GDM1 (cell line): ENCODE results near the gene IL1RAP.

Experiments
- DNase-seq: peaks from one replicate; lab custom pipeline; 2025; lab: John Stamatoyannopoulos, UW

IL1RAP gene

GRCh38 chr3:190614226-190615059 lies 100.6 kb downstream of the IL1RAP start:
- DNase-seq: no peak

DNA sequence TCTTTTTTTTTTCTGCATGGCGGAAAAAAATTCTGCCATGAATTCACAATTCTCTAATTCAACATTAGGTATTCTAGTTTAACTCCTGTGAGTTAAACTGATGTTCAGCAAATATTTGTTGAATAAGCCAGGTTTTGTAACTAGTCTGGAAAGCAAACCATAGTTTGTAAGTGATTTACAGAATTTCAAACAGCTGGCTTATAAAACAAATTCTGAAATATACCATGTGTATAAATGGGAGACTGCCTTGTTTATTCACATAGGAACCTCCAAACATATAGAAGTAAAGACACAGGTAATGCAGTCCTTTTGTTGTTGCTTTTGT lies 101.1 kb downstream of the IL1RAP start:
- no peak for DNase-seq

- no peak for DNase-seq
These were observed 101.7 kb downstream of the IL1RAP start for GRCh38 chr3:190615607-190616006.

GRCh38 chr3:190616637-190617036 lies 102.8 kb downstream of the IL1RAP start:
- no peak for DNase-seq

- peak; percentile 85 for DNase-seq
These were observed 103.3 kb downstream of the IL1RAP start for GRCh38 chr3:190617185-190617584.

GRCh38 chr3:190618330-190619030 lies 104.6 kb downstream of the IL1RAP start:
- DNase-seq: peak; percentile 52

DNA sequence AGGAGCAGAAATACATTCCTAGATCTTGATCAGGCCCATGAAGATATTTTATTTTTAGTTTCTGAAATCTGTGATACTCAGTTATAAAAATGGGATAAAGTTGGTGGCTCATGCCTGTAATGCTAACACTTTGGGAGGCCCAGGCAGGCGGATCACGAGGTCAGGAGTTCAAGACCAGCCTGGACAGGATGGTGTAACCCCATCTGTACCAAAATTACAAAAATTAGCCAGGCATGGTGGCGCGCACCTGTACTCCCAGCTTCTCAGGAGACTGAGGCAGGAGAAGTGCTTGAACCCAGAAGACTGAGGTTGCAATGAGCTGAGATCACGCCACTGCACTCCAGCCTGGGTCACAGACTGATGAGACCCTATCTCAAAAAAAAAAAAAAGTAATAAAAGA lies 105.5 kb downstream of the IL1RAP start:
- no peak for DNase-seq

- no peak for DNase-seq
These were observed 105.9 kb downstream of the IL1RAP start for GRCh38 chr3:190619761-190620160.

GRCh38 chr3:190620886-190621608 lies 107.2 kb downstream of the IL1RAP start:
- DNase-seq: no peak

DNA sequence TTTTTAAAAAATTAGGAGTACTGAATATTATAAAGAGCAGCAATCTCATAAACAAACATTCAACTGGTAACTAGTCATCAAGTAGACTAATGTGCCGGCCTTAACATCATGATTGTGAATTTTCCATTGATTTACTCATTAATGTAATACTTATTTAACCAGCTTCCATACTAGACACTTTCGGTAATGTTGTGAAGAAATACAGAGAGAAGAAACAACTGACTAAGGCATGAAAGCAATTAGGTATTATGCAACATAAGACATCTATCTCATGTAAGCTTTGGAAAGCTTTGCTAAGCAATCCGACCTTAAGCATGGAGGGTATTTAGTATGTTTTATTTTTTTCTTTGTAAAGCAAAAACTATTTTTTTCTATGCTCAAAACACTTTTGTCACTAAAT lies 108.0 kb downstream of the IL1RAP start:
- DNase-seq: no peak

DNA sequence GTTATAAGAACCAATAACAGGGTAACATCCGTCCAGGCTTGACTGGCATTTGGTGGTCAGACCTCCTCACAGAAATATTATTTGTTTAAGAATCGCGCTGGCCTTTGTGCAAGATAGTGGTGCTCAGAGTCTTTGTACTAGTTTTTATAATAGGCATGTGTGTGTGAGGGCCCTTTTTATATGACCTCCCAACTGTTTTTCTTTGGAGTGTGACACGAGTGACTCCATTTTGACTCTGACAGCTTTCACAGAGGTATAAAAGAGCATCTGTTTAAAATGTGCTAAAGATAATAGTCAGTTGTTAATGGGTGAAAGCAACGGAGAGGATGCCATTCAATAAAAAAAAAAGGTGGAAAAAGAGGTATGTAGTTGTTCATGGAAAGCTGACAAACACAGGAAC lies 110.4 kb downstream of the IL1RAP start:
- DNase-seq: no peak

- no peak for DNase-seq
These were observed 113.2 kb downstream of the IL1RAP start for GRCh38 chr3:190626951-190627620.

DNA sequence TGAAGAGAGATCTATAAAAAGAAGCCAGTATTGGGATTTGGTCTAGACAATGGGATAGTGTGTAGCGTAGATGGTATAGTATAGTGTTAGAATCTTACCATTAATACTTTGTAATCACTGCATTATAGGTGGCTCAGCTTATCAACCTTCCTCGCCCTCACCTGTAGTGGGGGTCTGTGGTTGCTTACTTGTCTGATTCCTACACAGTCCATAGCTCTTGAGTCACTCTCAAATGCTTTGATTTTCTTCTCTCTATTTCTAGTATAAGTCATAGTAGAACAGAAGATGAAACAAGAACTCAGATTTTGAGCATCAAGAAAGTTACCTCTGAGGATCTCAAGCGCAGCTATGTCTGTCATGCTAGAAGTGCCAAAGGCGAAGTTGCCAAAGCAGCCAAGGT lies 115.2 kb downstream of the IL1RAP start:
- DNase-seq: no peak

- no peak for DNase-seq
These were observed 117.4 kb downstream of the IL1RAP start for GRCh38 chr3:190631295-190631694.

GRCh38 chr3:190641564-190641963 lies 127.7 kb downstream of the IL1RAP start:
- DNase-seq: no peak

DNA sequence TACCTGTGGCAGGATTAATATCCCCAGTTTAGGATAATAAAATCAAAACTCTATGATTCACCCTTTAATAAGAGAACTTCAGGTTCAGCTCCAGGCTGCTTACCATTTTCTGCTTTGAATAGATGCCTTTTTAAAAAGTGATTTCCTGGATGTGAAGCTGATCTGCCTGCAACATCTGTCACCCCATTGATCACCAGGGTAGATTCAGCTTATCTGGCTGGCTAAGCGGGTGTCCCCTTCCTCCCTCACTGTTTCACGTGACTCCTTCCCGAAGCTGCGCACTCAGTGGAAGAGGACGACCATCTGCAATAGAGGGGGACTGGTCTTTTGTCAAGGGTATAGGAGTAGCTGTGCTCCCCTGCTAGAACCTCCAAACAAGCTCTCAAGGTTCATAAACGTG lies 128.1 kb downstream of the IL1RAP start:
- DNase-seq: no peak

DNA sequence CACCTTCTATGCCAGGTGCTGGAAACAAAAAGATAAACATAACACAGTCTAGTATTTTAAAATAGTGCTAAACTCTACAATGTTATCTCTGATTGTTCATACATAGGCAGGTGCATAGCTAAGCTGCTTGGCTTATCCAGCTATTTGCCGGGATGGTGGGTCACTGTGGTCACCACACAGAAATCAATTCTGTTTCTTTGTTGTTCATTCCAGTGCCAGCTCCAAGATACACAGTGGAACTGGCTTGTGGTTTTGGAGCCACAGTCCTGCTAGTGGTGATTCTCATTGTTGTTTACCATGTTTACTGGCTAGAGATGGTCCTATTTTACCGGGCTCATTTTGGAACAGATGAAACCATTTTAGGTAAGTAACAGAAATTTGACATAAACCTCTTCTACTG lies 130.2 kb downstream of the IL1RAP start:
- DNase-seq: no peak

- no peak for DNase-seq
These were observed 130.9 kb downstream of the IL1RAP start for GRCh38 chr3:190644766-190645165.

GRCh38 chr3:190645932-190646460 lies 132.1 kb downstream of the IL1RAP start:
- no peak for DNase-seq

DNA sequence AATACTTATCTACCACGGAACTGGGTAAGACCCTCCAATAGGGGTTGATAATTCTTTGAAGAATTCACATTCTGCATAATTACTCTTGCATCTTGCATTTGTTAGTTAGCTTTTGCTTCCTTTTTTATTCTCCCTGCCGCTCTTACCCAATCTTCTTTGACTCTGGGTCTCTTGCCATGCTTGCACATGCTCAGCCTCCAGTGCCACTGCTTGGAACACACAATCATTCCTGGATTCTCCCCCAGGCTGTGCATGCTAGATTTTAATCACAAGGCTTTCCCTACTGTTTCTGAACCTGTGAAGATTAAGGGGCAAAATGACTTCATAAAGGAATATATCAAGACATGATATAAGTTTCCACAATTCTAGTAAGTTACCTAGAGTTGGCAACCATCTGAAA lies 133.1 kb downstream of the IL1RAP start:
- DNase-seq: no peak

DNA sequence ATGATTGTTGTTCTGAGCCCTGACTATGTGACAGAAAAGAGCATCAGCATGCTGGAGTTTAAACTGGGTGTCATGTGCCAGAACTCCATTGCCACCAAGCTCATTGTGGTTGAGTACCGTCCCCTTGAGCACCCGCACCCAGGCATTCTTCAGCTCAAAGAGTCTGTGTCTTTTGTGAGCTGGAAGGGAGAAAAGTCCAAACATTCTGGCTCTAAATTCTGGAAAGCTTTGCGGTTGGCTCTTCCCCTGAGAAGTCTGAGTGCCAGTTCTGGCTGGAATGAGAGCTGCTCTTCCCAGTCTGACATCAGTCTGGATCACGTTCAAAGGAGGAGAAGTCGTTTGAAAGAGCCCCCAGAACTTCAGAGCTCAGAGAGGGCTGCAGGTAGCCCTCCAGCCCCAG lies 142.0 kb downstream of the IL1RAP start:
- no peak for DNase-seq

DNA sequence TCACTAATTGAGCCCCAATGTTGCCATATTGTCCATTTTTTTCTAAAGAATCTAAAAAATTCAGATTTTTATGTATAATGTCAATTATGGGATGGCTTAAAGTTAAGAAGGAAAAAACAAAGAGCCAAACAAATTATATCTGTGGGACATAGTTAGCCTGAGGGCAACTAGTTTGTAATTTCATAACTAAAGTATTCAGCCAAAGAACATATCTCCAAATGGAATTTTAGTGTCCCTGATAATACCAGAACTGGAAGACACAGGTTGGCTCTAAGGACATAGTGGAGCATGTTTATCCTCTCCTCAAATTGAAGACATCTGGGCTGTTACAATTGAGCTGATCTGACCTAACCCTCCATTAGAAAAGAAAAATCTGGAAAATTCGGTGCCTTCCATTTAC lies 144.2 kb downstream of the IL1RAP start:
- DNase-seq: no peak
